GM18507 (cell line): ENCODE data around the gene PHC2.

Experiments
- DNase-seq: peaks from one replicate; pipeline ENCODE4 v3.0.0; 2011; ENCODE audit warnings: low read depth; ENCODE audit not compliant: insufficient read length; ENCODE audit errors: extremely low spot score
- FAIRE-seq: peaks from 2 replicates; lab custom pipeline; 2011; peaks lifted over from hg19 to GRCh38; lab: Jason Lieb, UNC

Gene PHC2

DNA sequence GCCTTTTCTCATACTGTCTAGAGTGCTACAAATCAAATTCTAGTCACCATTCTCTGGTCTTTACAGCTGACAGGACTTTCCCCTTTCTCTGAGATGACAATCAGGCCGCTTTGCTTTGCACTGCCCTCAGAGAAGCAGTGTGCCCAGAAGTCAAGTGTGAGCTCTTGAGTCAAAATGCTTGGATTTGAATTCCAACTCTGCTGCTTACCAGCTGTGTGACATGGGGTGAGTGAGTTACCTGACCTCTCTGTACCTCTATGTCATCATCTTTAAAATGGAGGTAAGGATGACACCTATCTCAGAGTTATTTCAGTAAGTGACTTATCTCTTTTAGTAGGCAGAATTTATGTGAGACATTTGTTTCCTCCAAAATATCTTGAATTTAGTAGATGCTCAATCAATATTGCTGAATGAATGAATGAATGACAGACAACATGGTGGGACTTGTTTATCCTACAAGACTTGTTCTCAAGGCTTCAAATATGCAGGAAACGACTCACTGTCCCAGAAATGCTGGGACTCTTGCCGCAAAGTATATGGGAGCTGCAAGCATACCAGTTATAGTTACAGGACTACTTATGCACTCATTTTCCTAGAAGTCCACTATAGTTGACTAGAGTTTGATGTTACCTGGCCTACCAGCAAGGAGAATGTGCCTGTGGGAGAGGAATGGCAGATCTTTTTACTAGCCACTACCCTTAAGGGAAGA is 71.9 kb downstream of the PHC2 start:
- DNase-seq = no peak
- FAIRE-seq = no peak

DNA sequence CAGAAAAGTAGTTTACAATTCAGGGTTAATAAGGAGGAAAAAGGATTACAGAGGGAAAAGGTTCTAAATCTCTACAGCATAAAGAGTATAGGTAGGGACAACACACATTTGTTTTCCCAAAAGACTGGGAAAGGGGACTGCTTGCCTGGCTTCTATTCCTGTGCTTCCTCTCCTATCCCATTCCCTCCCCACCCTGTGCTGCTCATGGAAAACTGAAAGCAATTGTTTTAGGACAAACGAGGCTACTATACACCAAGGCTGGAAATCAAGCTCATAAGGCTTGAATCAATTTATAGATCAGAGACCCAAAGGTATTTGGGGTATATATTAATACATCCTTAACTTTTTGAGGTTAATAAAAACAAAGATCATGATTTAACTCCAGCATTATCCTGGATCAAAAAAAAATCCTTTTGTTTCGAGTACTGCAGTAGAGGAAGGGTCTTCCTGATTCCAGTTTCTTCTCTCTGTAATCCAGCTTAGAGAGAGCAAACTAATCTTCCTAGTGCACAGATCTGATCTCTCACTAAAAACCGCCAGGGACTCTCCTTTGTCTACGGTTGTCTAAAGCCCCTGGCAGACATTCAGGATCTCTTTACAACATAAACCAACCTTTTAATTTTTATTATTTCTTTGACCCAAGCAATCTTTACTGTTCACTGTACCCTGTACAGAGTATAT is 72.6 kb downstream of the PHC2 start:
- DNase-seq = no peak
- no peak for FAIRE-seq

DNA sequence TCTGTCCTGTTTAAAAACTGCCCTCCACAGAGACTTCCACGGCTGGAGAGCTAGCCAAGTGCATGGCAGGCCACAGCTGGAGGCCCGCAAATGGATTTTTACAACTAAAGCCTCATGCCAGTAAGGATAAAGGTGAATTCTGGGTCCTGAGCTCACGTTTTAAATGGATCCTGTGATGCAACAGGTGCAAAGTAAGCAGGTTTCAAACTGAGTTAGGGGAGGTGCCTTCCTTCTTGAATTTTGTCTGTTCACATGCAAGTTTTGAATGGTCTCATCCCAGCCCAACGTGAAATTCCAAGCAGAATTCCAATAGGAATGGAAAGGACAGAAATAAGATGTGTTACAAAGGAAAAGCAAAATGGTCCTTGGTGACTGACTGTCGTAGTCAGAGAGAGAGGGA is 73.8 kb downstream of the PHC2 start:
- no peak for DNase-seq
- FAIRE-seq = no peak

DNA sequence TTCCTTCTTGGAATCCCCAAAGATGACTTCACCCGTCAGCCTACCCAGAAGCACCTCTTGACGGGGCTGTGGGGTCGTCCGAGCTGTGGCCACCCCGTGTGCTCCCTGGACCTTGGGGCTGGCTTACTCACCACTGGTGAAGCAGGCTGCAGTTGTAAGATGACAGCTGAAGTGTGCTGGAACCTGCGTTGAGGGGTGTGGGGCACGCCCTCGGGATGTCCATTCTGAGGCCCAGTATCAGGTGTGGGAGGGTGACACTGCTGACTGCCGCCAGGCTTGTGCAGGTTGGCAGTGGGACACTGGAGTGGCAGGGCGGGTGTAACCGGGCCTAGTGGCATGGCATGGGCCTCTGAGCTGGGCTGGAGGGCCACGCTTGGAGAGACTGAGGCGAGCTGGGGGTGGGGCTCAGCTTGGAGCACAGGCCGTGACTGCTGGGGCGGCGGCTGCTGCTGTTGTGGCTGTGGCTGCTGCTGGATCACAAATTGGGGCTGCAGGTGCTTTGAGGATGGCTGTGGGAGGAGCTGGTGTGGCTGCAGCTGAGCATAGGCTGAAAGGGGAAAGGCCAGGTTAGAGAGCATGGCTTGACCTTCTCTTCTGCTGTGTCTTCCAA is 76.1 kb downstream of the PHC2 start:
- FAIRE-seq (no peak), DNase-seq (no peak)

DNA sequence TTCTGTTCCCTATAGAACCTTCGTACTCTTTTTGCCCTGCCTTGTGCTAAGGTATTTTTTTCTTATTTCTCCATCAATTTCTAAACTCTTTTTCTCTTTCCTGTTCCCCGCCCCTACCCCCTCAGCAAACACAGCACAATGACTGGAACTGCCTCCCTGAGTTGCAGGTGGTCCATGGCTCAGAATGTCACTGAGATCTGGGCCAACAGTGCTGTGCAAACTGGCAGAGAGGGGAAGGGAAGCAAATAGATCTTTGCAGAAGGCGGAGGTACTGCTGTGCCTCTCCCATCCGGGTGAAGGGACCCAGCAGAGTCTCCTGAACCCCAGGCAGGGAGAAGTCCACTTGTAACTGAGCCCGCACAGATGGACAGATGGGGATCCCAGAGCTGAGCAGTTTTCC is 77.4 kb downstream of the PHC2 start:
- no peak for DNase-seq
- FAIRE-seq = no peak

DNA sequence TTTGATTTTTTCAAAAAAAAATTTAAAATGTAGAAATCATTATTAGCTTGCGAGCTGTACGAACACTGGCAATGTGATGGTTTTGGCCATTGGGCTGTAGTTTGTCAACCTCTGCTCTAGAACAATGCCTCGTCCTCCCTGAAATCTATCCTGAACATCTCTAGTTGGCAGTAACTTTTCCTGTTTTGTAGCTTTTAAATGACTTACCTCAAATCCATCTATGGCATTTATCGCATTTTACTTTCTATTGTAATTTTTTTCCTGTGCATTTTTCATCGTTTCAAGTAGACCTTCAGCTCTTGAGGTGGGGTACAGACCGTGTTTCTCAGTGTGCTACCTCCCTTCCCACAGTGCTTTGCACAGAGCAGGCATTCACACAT is 79.6 kb downstream of the PHC2 start:
- DNase-seq = no peak
- FAIRE-seq = no peak

DNA sequence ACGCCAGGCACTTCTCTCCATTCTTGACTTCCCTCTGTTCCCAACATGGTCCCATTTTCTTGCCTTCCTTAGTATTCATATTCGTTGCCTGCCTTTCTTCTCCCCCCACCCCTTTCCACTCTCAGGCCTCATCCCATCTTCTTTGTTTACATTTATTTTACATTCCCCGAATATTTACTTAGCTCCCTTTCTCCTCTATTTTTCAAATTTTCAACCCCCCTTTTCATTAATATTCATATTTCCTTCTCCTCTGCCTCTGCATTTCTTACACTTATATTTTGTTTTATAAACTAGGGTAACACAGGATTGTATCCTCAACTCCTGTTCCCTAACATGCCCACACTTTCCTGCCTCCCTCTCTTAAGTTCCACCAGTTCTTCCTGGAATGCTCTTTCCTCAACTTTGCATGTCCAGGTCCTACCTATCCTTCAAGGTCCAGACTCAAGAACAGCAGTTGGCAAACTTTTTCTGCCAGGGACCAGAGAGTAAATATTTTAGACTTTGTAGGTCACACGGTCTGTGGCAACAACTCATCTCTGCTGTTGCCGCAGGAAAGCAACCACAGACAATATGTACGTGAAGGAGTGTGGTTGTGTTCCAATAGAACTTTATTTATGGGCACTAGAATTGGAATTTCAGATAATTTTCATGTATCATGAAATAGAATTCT is 80.1 kb downstream of the PHC2 start:
- no peak for FAIRE-seq

DNA sequence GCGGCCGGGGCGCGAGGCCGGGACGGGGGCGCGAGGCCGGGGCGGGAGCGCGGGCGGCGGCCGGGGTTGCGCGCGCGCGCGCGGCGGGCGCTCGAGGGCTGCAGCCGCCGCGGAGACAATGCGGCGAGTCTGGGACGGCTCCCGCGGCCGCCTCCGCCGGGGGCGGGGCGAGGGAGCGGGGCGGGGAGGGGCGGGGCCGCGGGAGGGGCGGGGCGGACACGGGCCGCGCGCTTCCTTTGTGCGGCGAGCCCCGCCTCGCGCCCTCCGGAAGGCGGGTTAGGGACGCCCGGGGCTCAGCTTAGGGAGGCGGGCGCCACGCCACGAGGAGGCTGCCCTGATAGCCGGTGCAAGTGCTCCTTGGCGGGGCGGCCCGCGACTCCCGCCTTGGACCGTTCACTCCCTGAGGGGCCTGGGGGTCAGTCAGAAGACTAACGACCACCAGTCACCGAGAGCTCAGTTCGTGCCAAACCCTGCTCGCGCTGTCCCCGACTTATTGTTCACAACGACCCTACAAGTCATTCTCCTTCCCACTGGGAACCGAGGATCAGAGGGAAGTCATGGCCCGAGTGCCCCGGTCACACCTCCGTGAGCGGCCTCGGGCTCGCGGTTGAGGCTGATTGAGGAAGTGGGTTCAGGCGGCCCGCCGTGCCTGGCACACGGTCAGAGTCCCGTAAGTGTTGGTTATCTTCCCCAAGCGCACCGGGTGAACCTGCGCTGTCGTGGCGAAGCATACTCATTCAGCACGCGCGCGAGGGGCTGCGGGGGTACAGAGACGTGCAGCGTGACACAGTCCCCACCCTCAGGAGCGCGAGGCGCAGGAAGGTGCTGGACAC is 80.9 kb downstream of the PHC2 start:
- FAIRE-seq (peak; percentile 70), DNase-seq (peak; percentile 94)

More for the DNA sequence above, 80.1 kb downstream of the PHC2 start:
- no peak for DNase-seq

DNA sequence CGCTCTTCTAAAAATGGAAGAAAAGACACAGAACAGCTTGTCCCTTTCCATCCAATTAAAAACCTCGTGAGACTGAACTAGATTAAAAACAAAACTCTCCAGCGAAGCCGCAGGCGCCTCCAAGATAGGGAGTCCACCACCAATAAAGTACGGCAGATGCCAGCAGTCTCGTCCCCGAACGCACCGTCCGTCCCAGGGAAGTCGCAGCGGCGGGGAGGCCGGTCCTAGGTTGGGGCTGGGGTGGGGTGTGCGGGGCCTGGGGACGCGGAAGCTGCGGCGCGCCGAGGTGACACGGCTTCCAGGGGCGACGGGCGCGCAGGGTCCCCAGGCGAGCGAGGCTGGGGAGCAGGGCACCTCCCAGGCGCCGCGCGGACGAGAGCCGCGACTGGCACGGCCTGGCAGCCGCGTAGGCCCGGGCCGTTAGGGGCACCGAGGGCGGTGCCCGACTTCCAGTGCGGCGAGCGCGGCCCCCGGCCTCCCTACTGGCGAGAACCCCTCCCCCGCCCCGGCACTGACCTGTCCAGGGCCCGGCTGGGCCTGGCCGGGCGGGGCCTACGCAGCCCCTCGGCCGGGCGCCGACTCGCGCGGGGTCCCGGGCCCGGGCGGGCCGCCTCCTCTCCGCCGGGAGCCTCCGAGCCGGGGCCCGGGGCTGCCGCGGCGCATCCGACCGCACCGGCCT is 81.7 kb downstream of the PHC2 start:
- FAIRE-seq = peak; percentile 24
- peak; percentile 11 for DNase-seq

DNA sequence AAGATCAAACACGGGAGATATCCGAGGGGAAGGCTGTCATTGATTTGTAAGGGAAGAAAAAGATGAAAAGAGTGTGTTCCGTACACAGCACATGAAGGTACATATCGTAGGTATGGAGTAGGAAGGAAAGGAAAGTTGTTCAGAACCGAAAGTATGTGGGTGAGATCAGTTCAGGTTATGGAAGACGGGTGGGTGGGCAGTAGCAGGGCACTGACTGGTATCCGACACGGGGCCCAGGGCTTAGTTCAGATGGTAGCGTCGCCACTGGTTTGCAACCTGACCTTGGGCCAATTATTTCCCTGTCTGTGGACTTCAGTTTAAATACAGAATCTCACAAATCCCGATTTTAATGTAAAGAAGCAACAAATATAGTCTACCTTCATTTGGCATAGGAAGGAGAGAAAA is 82.2 kb downstream of the PHC2 start:
- DNase-seq (no peak), FAIRE-seq (no peak)

DNA sequence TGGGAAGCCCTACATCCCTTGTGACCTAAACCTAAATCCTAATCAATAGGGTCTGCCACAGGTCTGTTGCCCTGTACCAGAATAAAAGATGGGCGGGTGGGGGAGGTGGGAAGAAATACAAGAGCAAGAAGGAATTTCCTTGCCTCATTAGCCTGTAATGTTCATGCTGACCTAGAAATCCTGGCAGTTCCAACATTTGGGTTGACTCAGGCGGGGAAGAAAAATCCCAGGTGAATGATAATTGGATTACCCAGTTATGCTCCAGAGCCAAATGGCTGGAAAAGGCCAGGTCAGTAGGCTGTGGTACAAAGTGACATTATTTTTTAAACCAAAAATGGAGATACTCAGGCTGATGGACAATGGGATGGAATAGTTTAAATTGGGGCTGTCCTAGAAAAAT is 82.7 kb downstream of the PHC2 start:
- FAIRE-seq (no peak), DNase-seq (no peak)

DNA sequence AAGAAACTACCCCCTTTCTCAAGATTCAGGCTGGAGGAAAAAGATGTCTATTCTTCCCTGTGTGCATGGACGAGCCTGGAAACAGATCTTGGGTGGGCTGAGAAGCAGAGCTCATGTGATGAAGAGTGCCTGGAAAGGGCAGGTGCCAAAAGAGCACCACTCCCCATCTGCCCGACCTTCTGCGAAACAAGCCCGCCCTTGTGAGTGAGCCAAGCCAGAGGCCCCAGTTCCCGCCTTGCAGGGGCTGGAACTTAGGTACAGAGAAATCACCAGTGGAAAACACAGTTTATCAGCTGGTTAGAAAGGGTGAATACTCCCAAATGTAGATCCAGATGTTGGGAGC is 83.3 kb downstream of the PHC2 start:
- FAIRE-seq = no peak
- no peak for DNase-seq

DNA sequence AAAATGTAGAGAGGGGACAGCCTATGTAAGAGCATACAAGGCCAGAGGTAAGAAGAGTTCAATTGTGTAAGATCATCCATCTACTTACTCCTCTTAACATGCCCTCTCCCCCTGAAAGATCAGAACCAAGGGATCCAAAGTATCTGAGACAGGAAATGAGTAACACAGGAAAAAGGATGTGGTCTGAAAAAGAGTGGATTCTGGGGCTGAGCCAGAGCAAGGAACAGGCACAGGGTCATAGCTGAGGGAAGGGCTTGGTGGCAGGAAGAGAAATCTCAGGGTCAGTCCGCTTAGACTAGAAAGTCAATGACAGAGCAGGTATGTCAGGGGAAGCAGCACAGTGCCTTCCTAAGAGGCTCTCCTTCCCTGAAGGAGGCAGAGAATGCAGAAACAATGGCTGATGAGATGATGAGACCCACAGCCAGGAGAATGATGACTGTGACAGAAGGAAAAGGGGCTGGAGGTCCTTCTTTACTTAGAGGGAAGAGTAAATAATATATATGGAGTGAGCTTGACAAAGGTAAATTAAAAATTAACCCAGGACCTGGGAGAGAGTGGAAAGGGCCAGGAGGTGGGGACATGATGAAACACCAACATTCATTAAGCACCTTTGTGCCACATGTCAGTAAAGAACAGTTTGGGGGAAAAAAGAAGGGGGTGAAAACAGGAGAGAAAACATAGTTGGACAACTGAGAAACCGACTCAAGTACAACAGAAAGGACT is 83.8 kb downstream of the PHC2 start:
- no peak for DNase-seq

DNA sequence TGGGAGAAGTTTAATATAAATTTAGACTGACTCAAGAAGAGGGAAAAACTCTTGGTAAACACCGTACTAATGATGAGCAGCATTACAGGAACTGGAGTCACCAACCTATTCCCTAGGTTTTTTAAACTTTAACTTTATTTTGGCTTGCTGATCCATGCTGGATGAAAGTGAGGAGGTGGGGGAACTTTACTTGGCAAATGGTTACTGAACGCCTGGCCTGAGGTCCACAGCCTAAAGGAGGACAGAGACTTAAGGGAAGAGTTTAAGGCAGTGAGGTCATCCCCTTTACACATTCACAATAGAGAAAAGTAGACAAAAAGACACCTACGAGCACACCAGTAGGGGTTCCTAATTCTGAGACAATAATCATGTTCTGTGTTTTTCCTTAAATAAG is 84.4 kb downstream of the PHC2 start:
- DNase-seq = no peak
- FAIRE-seq = no peak

More for the DNA sequence above, 83.8 kb downstream of the PHC2 start:
- no peak for FAIRE-seq

DNA sequence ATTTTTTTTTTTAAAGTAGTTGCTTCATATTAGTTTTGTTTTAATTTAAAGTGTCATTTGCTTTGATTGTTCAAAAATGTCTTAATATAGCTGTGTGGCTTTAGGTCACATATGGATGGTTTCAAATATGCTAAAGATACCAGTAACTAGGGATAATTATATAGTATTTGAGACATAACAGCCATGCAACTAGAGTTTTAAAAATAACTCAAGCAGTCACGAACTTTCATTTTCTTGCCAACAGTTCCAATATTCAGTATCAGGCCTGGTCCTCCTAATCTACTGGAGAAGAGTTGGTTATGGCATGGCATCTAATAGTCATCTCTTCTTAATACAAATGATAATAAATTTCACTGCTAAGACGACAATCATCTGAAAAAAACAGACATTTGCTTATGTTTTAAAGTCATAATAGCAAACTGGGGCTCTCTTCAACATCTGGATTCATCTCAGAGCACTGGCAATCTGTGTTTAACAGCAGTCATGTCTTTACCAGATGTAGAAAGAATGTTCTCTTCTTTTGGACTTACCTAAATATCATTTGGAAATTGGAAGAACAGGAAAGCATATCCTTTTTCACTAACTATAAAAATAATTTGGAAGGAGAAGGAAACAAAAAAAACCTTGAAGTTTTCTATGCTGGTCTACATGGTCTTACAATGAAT is 85.9 kb downstream of the PHC2 start:
- no peak for DNase-seq
- no peak for FAIRE-seq

DNA sequence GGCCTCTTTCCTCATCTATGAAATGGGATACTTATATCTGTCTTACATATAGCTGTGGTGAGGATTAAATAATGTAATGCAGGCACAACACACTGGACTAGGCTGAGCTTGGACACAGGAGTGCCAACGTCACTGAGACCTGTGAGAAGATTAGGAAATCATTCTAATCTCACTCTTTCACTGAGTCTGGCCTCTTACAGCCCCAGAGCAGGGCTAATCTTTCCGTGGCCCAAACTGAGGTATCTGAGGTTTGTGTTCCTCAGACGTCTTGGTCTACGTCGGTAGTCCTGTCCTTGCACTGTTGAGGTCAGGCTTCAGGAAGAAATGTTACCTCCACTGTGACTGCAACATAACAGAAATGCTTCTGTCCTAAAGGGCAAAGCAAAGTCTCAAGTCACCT is 87.4 kb downstream of the PHC2 start:
- no peak for DNase-seq
- FAIRE-seq = no peak

DNA sequence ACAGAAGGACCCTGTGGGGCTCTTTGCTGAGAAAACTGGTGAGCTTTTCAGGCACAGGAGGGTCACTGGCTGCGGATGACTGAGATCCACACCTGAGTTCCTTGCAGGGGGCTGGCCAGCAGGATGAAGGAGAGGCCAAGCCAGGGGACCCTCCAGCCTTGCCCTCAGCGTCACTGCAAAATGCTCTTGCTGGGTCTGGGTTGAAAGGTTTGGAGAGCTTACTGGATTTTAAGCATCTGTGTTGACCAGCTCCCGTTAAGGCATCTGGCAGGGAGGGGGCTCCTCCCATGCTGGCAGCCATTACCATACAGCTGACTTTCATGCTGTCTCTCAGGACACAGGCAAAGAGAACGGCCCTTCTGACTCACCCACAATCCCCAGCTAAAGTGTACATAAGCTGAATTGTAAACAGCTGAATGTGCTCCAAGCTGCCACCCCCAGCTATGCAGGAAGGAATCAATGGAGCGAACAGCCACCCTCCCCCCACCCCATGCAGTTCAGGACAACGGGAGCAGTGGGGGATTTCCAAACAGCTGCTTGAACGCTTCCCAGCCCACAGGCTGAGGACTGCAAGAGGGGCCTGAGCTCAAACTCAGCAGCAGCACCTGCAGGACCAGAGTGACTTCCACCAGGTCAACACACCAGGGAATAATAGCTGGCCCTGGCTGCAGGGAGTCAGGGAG is 88.7 kb downstream of the PHC2 start:
- DNase-seq (no peak), FAIRE-seq (no peak)

DNA sequence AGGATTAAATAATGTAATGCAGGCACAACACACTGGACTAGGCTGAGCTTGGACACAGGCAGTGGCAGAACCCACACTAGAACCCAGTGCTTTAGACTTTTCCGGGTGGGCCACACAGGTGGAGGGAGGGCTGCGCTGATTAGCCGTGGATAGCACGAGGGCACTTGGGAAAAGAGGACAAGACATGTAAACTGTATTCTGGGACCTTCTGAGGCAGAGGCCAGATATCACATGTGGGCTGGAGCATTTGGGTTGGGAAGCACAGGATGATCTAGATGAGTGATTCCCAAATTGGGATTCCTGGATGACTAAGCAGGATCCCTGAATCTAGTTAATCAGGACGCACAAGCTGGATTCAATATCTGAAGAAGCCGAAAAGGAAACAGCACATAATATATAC is 89.7 kb downstream of the PHC2 start:
- FAIRE-seq (no peak), DNase-seq (no peak)
